ENCODE measurements around the gene PPP2R5A.
"Not testable (repeated sequence)": the region's sequence is repeated elsewhere in the genome, so short reads cannot be mapped to it uniquely, and the experiment has no call there.

The PPP2R5A gene

DNA sequence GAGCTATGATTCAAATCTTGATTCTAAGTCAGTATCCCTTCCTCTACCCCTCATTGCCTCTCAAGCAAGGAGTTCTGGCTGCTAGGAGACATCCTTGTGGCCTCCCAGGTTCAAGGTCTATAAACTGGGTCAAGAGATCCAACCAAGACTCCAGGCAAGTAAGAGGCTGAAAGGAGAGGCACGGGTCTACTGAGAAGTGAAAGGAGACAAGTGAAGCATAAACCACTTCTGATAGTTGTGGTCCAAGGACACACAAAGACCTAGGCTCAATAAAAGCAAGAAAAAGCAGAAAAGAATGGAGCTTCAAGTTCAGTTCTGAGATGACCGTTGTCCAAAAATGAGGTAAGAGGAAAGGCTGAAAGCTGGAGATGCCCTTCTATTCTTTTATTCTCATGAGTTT is 17.8 kb upstream of the PPP2R5A start:
- DNase-seq (ENCODE audit: low read depth), result no peak

DNA sequence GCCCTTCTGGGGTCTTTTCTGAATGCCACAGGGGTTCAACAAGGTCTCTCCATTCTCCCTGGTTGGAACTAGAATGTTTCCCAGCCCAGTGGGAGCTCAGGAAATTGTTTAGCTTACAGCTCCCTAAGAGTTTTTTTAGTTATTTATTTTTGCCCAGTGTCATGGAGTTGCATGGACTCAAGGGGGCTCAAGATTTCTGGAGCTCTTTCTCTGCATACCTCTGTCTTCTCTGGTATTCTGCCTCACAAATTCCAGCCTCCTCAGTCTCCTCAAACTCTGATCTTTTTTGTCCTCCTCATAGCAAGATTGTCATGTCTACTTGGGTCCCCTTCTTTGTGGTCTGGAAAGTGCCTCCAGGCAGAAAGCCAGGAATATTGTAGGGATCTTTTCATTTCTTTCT is 15.9 kb upstream of the PPP2R5A start:
- DNase-seq (ENCODE audit: low read depth), result no peak

DNA sequence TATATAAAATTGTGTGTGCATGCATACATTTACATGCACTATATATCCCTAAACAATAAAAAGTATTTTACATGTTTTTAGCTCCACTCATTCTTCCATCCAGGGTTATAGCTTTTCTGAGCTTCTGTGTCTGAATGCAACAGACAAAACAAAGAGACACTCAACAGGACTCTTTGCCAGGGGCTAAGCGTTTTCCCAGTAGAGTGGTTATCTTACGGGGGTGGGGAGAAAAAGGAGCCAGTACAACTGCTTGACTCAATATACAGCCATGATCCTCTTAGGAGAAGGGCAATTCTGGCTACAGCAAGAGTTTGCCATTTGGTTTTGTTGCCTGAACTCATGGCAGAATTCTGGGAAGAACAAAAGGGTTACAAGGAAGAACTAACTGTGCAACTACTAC is 14.6 kb upstream of the PPP2R5A start:
- no peak for DNase-seq (ENCODE audit: low read depth)

- DNase-seq (ENCODE audit: low read depth), result no peak
Observed at GRCh38 chr1:212271234-212271633, 14.0 kb upstream of the PPP2R5A start.

DNA sequence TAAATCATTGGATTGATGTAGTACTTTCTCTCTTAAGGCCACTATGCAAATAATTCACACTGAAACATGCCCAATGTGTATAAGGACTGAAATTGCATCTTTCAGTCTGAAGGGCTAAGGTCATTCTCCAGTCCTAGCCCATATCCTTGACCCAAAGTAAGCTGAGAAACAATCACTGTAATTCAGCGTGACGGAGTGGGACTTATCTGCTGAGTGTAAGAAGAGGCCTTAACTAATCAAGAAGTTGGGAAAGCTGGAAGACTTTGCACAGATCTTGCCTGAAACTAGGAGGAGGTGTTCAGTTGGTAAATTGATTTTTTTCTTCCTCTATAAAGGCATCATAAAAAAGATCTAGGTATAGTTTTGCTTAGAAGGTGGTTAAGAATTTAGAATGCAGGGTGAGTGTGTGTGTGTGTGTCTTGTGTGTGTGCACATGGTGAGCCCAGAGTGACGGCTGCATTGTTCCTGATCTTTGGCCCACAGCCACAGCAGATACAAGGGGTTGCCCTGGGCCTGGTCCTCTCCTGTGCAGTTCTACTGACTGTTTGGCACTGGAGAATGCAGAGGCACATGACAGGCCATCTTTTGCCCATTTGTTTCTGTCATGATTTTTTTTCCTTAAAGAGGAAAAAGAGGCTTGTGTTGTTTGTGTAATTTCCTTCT is 13.3 kb upstream of the PPP2R5A start:
- no peak for DNase-seq (ENCODE audit: low read depth)

- DNase-seq (ENCODE audit: low read depth), result no peak
Observed at GRCh38 chr1:212281590-212281989, 3.6 kb upstream of the PPP2R5A start.

DNA sequence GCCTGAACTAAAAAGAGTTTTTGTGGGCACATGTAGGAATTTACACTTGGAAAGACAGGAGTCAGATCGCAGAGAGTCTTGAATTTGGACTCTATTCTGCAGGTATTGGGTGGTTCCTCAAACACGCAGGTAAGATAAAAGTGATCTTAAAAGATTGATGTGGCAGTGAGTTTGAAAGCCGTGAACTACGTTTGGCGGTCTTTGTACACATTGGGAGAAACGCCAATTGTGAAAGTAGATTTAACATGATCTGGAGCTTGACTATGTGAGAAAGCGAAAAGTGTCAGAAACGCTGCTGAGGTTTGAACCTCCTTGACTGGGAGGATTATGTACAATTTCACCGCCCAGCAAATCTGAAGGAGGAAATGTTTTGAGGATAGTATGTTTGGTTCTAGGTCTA is 1.5 kb upstream of the PPP2R5A start:
- DNase-seq (ENCODE audit: low read depth), result no peak

- no peak for DNase-seq (ENCODE audit: low read depth)
Observed at GRCh38 chr1:212284332-212284743, 872 bp upstream of the PPP2R5A start.

GRCh38 chr1:212285685-212286555 is 710 bp downstream of the PPP2R5A start:
- DNase-seq (ENCODE audit: low read depth), result peak; percentile 27

- no peak for DNase-seq (ENCODE audit: low read depth)
Observed at GRCh38 chr1:212286556-212287131, 1.4 kb downstream of the PPP2R5A start.

GRCh38 chr1:212287261-212287895 is 2.2 kb downstream of the PPP2R5A start:
- DNase-seq (ENCODE audit: low read depth), result no peak

DNA sequence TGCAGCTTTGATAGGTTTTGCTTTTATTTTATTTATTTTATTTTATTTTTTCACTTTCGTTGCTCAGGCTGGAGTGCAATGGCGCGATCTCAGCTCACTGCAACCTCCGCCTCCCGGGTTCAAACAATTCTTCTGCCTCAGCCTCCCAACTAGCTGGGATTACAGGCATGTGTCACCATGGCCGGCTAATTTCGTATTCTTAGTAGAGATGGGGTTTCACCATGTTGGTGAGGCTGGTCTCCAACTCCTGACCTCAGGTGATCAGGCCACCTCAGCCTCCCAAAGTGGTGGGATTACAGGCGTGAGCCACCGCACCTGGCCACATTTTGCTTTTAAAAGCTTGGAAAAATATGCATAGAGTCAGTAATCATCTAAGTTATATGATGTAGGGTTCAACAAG is 2.8 kb downstream of the PPP2R5A start:
- DNase-seq (ENCODE audit: low read depth), result not testable (repeated sequence)

GRCh38 chr1:212288615-212289014 is 3.4 kb downstream of the PPP2R5A start:
- DNase-seq (ENCODE audit: low read depth), result no peak

- no peak for DNase-seq (ENCODE audit: low read depth)
Observed at GRCh38 chr1:212289262-212290077, 4.3 kb downstream of the PPP2R5A start.

DNA sequence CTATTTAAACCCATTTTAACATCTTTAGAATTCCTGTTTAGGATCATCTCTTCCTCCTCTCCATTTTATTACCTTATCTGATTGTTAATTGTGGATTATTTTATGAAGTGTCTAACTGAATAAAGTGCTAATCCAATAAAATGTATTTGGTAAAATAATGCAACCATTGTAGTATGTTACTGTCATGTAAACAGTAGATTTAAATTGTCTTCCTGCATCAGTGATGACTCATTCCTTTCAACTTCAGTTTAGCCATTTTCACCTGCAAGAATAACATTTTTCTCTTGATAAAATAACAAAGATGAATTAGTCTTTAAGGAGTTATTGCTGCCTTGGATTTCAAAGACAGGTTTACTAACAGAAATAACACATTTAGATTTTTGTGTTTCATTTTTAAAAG is 5.4 kb downstream of the PPP2R5A start:
- no peak for DNase-seq (ENCODE audit: low read depth)

DNA sequence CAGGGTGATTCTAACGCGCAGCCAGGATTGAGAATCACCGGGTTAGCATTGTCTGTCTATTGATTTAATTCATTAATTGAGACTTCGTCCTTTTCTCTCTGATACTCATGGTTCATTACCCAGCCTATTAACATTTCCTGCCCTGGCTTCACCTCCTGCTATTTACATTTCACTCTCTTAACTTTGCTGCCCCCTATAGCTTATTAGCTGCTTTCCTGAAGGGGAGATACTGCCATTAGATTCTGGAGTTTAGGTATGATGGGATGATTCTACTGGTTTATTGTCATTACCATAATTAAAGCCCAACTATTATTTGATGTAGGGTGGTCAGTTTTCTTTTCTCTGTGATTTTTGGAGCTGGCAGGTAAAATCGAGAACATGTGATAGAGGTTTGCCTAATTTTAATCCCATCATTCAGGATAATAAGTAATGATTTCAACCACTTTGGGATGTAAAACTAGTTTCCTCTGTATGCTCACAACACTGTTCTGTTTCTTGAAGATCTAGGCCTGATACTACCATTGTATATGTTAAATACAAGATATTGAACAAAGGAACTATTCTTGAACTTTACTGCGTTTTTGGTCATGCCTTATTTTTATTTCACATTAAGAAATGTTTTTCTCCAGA is 6.4 kb downstream of the PPP2R5A start:
- DNase-seq (ENCODE audit: low read depth), result no peak

DNA sequence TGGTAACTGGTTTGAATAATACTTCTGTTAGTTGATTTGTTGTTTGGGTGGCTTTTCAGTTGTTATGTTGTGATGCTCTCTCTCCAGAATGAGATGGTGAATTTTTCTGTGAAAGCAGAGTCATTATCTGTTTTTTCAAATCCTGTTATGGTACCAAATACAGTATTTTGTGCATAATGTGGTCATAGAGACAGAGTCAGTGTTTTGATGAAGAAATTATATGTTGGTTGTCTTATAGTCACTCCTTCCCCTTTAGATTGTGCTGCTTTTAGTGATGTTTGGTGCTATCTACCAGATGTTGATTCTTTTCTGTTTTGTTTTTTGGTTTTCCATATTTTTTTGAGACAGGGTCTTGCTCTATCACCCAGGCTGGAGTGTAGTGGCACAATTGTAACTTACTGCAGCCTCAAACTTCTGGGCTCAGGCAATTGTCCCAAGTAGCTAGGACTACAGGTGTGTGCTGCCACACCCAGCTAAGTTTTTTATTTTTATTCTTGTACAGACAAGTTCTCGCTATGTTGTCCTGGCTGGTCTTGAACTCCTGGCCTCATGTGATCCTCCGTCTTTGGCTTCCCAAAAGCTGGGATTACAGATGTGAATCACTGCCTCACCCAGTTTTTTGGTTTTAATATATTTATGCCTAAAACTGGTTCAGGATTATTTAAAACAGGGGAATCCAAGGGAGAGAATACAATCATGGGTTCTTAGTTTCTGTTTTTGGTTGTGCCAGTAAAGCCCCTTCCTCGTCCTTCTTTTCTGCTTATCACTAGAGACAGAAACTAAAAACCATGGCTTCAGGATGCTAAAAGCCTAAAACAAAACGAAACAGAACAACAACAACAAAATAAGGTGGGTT is 7.3 kb downstream of the PPP2R5A start:
- DNase-seq (ENCODE audit: low read depth), result no peak

DNA sequence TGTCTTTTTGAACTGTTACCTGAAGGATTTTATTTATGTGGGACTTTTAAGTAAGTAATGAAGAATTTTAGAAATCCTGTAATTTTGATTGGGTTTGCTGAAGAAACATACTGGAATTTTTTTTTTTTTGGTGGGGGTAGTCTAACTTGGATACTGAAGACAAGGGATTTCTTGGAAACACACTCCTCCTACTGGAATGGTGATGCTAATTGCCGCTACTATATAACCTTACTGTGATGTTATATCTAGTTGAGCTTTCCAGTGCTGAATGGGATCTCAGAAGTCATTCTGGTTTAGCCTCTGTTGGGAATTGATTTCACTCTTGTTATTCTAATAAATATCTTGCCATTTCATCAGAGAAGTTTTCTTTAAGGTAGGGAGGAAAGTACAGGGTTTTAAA is 8.4 kb downstream of the PPP2R5A start:
- DNase-seq (ENCODE audit: low read depth), result no peak

DNA sequence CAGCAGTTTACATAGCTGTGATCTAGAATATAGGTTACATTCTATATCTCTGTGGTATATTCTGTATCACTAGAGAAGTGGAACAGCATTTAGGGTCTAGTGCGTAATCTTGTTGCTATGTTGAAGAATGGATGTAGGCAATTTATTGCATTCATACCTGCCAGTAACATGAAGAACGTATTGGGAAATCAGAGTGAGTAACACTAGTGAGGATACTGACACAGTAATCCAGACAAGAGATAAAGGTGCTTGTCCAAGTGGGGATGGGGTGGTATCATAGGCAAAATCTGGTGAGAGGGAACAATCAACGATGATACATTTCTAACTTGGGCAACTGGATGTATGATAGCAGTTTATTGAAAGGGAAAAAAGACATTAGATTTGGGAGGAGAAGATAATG is 9.8 kb downstream of the PPP2R5A start:
- DNase-seq (ENCODE audit: low read depth), result no peak

DNA sequence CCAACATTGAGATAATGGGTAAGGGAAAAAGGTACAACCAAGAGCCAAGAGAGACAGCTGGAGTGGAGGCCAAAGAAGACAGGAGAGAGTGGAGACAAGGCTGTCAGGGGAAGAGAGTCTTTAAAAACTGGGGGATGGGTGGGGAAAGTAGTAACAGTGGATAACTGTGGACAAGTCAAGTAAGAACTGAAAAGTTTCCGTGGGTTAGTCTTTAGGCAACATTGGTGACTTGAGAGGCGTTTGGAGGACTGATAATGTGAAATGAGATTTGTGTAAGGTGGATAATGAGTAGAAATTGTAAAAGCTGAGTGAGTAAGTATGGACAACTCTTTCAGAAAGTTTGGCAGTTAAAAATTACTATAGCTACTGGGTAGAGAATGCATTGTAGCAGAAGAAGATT is 10.4 kb downstream of the PPP2R5A start:
- DNase-seq (ENCODE audit: low read depth), result no peak
